Endometrial microvascular endothelial cells (primary cell): Measurements from ENCODE around the gene ATP10B. TPM values are rescaled to one million over a fixed set of nuclear protein-coding genes. Genes with fewer than 3 reads are reported as not detected.
"Not testable (repeated sequence)": the region's sequence is repeated elsewhere in the genome, so short reads cannot be mapped to it uniquely, and the experiment has no call there.

Source experiments
- in situ Hi-C: cut with HindIII; loops from 2 replicates; pipeline ENCODE4 v1.10.0; 2017; ENCODE audit warnings: low sequenced_read_pairs, low pct_unique_long_range_greater_than_20kb; ENCODE audit errors: inconsistent ontology term
- total RNA-seq: library from RNA; depleted of rRNA; stranded (reverse); fragments of >200 nt; gene quantifications from one replicate; pipeline ENCODE4 v1.2.3, GENCODE V29; 2015; ENCODE audit errors: inconsistent ontology term

ATP10B gene
- total RNA-seq, 1 donor from 2014 or later = not detected

DNA sequence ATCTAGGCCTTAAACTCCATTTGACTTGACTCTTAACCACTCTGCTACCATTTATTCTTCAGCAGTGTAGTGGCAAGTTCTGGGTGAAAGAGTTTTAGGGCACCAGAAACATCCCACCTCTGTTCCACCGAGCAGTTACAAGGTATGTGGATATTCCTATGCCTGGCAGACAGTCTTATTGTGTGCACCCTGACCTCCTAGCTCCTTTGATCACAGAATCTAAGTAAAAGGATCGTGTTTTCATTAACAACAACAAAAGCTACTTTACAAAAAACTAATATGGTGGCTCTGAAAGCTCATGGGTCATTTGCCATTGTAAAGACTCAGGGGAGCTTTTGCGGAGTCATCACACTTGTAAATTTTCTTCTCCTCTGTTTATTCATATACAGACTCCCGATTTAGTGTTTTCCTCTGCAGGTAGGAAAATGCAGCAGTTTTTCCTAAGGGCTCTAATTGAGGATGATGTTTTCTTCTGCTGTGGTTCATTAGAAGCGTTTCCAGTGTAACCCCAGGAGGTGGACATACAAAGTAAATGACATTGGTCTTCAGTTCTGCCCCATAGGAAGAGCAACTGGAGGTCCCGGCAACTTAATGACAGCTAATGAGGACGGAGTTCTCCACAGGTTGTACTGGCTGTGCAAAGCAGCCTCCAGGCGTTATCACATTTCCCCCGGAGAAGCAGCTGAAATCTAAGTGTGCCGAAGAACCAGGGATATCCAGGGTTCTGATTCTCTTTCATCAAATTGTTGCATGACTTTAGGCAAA is 78.2 kb downstream of the ATP10B start:
- in situ Hi-C loops = no loop called here

DNA sequence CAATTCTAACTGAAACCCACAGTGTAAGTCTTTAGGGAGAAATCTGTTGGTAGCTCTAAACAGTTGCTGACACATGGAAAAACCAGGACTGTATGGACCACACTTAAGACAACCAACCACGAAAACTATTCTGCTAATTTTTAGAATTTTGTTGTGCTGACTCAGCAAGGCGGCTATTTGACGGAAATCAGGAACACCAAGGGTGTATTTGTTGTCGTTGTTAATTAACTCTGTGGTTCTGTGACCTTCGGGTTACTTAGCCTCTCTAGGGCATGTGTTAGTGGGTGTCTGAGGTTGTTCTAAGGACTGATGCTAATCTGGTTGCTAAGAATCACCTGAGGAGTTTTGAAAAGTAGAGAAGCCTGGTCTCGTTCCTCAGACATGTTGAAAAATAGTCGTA is 79.2 kb downstream of the ATP10B start:
- in situ Hi-C loops = no loop called here

- in situ Hi-C loops = no loop called here
These were observed 81.3 kb downstream of the ATP10B start for GRCh38 chr5:160770718-160771117.

- in situ Hi-C loops = no loop called here
These were observed 82.7 kb downstream of the ATP10B start for GRCh38 chr5:160769301-160769700.

GRCh38 chr5:160767062-160767461 is 84.9 kb downstream of the ATP10B start:
- in situ Hi-C loops = no loop called here

DNA sequence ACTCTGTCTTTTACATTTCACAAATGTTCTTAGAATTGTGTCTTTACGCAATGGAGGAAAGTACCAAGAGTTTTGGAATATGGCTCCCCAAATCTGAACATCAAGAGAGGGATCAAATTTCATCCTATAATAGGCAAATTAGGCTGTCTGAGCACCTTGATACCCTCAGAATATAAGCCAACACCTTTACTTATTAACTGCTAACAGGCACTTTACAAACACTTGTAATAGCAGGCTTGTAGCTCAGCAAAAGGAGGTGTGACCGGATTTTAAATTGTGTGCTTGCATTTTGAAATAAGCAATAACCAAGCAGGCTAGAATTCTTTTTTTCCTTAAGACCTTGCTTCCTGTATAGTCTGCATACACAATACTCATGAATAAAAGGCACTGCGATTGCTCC is 92.0 kb downstream of the ATP10B start:
- in situ Hi-C loops = no loop called here

DNA sequence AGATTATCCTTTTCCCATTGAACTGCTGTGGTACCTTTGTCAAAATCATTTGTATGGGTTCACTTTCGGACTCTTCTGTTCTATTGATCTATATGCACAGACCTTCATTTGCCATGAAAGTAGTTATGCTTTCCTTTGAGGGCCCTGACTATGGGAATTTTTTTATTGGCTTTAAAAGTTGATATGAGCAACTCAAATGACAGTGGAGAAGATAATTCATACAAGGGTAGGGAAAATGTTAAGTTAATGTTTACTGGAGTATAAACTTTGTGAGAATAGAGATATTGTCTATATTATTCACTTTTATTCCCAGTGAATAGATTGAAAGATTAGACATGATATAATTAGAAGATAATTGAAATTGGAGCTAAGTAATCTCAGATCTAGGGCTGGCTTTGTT is 94.8 kb downstream of the ATP10B start:
- in situ Hi-C loops = no loop called here

- in situ Hi-C loops = no loop called here
These were observed 100.9 kb downstream of the ATP10B start for GRCh38 chr5:160750938-160751657.

DNA sequence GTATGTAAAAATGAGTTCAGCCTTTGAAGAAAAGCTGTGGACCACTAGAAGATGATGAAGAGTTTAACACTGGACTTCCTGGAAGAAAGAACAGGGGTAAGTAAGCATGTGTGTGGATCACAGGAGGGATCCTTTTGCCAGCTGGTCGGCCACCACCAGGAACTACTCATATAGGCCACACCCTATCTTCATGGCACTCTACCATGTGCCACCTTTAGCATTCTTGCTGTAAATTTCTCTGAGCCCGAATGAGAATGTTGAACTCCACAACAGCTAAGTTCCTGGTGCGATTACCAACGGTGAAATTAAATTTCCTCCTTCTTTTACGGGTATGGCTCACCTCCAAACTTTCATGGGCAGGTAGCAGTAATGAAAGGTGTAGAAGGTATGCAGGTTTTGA is 102.3 kb downstream of the ATP10B start:
- in situ Hi-C loops = no loop called here

- in situ Hi-C loops = no loop called here
These were observed 103.0 kb downstream of the ATP10B start for GRCh38 chr5:160749026-160749425.

DNA sequence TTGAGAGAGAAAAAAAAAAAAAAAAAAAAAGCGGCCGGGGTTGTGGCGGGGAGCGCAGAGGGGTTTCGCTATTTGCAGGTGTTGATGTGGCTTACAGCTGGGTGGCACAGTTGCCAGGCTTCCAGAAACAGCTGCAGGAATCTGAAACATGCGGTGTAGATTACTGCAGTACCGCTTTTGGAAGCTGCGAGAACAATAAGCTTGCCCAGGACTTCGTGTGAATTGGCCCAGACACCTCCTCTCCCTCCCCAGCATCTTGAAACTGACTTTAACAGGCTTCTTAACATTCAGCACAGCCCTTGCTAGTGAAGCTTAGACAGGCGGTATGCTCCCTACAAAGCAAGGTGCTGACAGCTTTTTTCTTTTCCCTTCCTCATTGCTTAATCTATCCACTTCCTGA is 104.0 kb downstream of the ATP10B start:
- in situ Hi-C loops = no loop called here

- in situ Hi-C loops = no loop called here
These were observed 104.5 kb downstream of the ATP10B start for GRCh38 chr5:160747559-160747958.

- in situ Hi-C loops = no loop called here
These were observed 107.5 kb downstream of the ATP10B start for GRCh38 chr5:160744268-160745101.

GRCh38 chr5:160743027-160743426 is 109.0 kb downstream of the ATP10B start:
- in situ Hi-C loops = no loop called here

- in situ Hi-C loops = no loop called here
These were observed 109.6 kb downstream of the ATP10B start for GRCh38 chr5:160742446-160742845.

GRCh38 chr5:160727296-160727997 is 124.6 kb downstream of the ATP10B start:
- in situ Hi-C loops = no loop called here

DNA sequence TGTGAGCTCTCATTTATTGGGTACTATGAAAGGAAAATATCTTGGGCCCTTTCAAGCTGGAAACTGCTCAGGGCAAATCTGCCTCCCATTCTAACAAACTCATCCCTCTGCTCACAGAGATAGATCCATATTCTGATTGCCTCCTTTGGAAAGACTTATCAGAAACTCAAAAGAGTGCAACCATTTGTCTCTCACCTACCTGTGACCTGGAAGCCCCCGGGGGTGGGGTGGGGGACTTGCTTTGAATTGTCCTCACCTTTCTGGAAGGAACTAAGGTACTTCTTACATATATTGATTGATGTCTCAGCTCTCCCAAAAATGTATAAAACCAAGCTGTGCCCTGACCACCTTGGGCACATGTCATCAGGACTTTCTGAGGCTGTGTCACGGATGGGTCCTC is 125.3 kb downstream of the ATP10B start:
- in situ Hi-C loops = no loop called here

GRCh38 chr5:160720822-160721221 is 131.2 kb downstream of the ATP10B start:
- in situ Hi-C loops = no loop called here

DNA sequence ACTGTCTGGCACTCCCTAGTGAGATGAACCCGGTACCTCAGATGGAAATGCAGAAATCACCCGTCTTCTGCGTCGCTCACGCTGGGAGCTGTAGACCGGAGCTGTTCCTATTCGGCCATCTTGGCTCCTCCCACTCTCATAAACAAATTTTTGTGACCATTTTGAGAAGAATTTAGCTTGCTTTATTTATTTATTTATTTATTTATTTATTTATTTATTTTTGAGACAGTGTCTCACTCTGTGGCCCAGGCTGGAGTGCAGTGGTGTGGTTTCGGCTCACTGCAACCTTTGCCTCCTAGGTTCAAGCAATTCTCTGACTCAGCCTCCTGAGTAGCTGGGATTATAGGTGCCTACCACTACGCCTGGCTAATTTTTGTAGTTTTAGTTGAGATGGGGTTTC is 136.5 kb downstream of the ATP10B start:
- in situ Hi-C loops = not testable (repeated sequence)
